B cell (primary cell): Measurements from ENCODE around the gene LRIF1. TPM values are rescaled to one million over a fixed set of nuclear protein-coding genes. Genes with fewer than 3 reads are reported as not detected.

Experiments
- ATAC-seq: fragments of 200-7000 bp; cut with Tn5 transposase; one replicate; pipeline ENCODE4 v1.10.0; 2021; ENCODE audit warnings: low read depth, mild to moderate bottlenecking, moderate number of reproducible peaks, moderate library complexity
- CTCF ChIA-PET: fragments of 350-600 bp; sonication (Branson Sonifier 250); formaldehyde crosslinking; loops from one replicate; lab custom pipeline; 2021; ENCODE audit warnings: antibody characterized with exemption, inconsistent platforms; lab: Charles Lee
- POLR2A ChIA-PET: fragments of 350-600 bp; sonication (Branson Sonifier 250); formaldehyde crosslinking; loops from one replicate; lab custom pipeline; 2021; ENCODE audit warnings: antibody characterized with exemption; lab: Charles Lee
- DNase-seq: peaks from one replicate; pipeline ENCODE4 v3.0.0; 2013
- H2AFZ ChIP-seq: 2 replicates; pipeline ENCODE4 v1.6.1; 2012; ENCODE audit warnings: mild to moderate bottlenecking, low read depth, low read length; ENCODE audit not compliant: insufficient read depth, poor library complexity, severe bottlenecking
- H3K27ac ChIP-seq, 2 donors: 1 replicate in 1 of 2; 2 replicates in 1 of 2; pipeline ENCODE4 v1.5.1; 2012 to 2013; ENCODE audit warnings: low read length in 2 of 2, mild to moderate bottlenecking in 2 of 2, moderate library complexity in 1 of 2
- H3K27me3 ChIP-seq, 4 experiments: fragments of 200-600 bp in 1 of 4; sonication (generic) in 1 of 4; replicated peaks in 1 of 4; 1 replicate in 2 of 4; 2 replicates in 2 of 4; pipeline versions ENCODE4 v1.6.1 to v1.7.0; 2013 to 2016; ENCODE audit warnings: low read length in 3 of 4, mild to moderate bottlenecking in 2 of 4, mixed read lengths in 1 of 4, moderate library complexity in 1 of 4; ENCODE audit not compliant: insufficient read depth in 4 of 4, control insufficient read depth in 3 of 4; ENCODE audit errors: control extremely low read depth in 1 of 4
- H3K36me3 ChIP-seq, 2 experiments: replicated peaks in 1 of 2; 1 replicate in 1 of 2; 2 replicates in 1 of 2; pipeline versions ENCODE4 v1.6.1 to v1.7.1; 2013; ENCODE audit warnings: low read length in 1 of 2; ENCODE audit not compliant: insufficient read depth in 2 of 2, control insufficient read depth in 1 of 2; ENCODE audit errors: control extremely low read depth in 1 of 2, extremely low read depth in 1 of 2
- H3K4me1 ChIP-seq, 2 donors: fragments of 200-600 bp in 1 of 2; sonication (generic) in 1 of 2; 1 replicate in 1 of 2; 2 replicates in 1 of 2; pipeline versions ENCODE4 v1.5.1 to v1.6.1; 2013 to 2017; ENCODE audit warnings: low read length in 2 of 2; ENCODE audit not compliant: control insufficient read depth in 2 of 2, insufficient read depth in 2 of 2
- H3K4me2 ChIP-seq: replicated peaks from 2 replicates; pipeline ENCODE3; 2012; ENCODE audit warnings: mild to moderate bottlenecking, low read depth, low read length; ENCODE audit not compliant: poor library complexity, severe bottlenecking
- H3K4me3 ChIP-seq, 5 experiments: fragments of 200-600 bp in 1 of 5; sonication (generic) in 1 of 5; 1 replicate in 3 of 5; 2 replicates in 2 of 5; pipeline versions ENCODE4 v1.5.1 to v1.7.0; 2011 to 2016; ENCODE audit warnings: low read length in 4 of 5, mild to moderate bottlenecking in 4 of 5, low read depth in 2 of 5, control low read depth in 1 of 5, moderate library complexity in 1 of 5; ENCODE audit not compliant: insufficient read depth in 1 of 5; ENCODE audit errors: control extremely low read depth in 1 of 5, extremely low read depth in 1 of 5
- H3K79me2 ChIP-seq: fragments of 200-600 bp; sonication (generic); one replicate; pipeline ENCODE4 v1.6.0; 2016; ENCODE audit warnings: low read length; ENCODE audit not compliant: control insufficient read depth, insufficient read depth
- H3K9ac ChIP-seq: fragments of 200-600 bp; sonication (generic); 2 replicates; pipeline ENCODE4 v1.6.1; 2017; ENCODE audit warnings: mild to moderate bottlenecking, low read length, moderate library complexity
- H3K9me3 ChIP-seq, 3 donors: one replicate each; pipeline versions ENCODE4 v1.6.1 to v1.7.1; 2013; ENCODE audit warnings: low read length in 2 of 3; ENCODE audit not compliant: control insufficient read depth in 2 of 3, insufficient read depth in 1 of 3; ENCODE audit errors: control extremely low read depth in 1 of 3
- H4K20me1 ChIP-seq: 2 replicates; pipeline ENCODE4 v1.6.0; 2012; ENCODE audit warnings: mild to moderate bottlenecking, low read length; ENCODE audit not compliant: insufficient read depth, control insufficient read depth, poor library complexity, severe bottlenecking
- H3K27ac Mint-ChIP-seq: one replicate; pipeline ENCODE4 v1.8.0; 2021; ENCODE audit warnings: mixed read lengths
- H3K27me3 Mint-ChIP-seq: one replicate; pipeline ENCODE4 v1.8.0; 2021; ENCODE audit warnings: mixed read lengths
- H3K4me1 Mint-ChIP-seq: one replicate; pipeline ENCODE4 v1.8.0; 2021; ENCODE audit warnings: mixed read lengths
- H3K4me3 Mint-ChIP-seq: one replicate; pipeline ENCODE4 v1.8.0; 2021; ENCODE audit warnings: mixed read lengths
- H3K9me3 Mint-ChIP-seq: one replicate; pipeline ENCODE4 v1.8.0; 2022; ENCODE audit warnings: mixed read lengths; ENCODE audit not compliant: insufficient read depth
- EZH2 ChIP-seq: IDR thresholded peaks from 2 replicates; pipeline ENCODE4 v1.6.1; 2012; ENCODE audit warnings: borderline replicate concordance, low read depth, mild to moderate bottlenecking, moderate library complexity, low read length; ENCODE audit not compliant: insufficient read depth, poor library complexity, severe bottlenecking
- WGBS: methylation state at CpG from one replicate; pipeline ENCODE4 v1.1.5; 2013; ENCODE audit warnings: missing lambda C conversion rate; ENCODE audit not compliant: insufficient coverage; 5-methylcytosine and 5-hydroxymethylcytosine counted together
- intact Hi-C: fragments of 100-400 bp; cut with micrococcal nuclease; formaldehyde crosslinking; loops from one replicate; pipeline ENCODE4 v1.10.0; 2022
- polyA minus RNA-seq: library from RNA; depleted of rRNA, polyadenylated mRNA; stranded (reverse); fragments of >200 nt; gene quantifications from 2 replicates; pipeline ENCODE4 v1.2.3, GENCODE V29; 2012
- polyA plus RNA-seq: library from polyadenylated mRNA; depleted of rRNA; stranded (reverse); fragments of >200 nt; gene quantifications from 2 replicates; pipeline ENCODE4 v1.2.3, GENCODE V29; 2012
- total RNA-seq, 2 donors: library from RNA; stranded (reverse); fragments of 120-200 nt in 1 of 2; gene quantifications; 1 replicate in 1 of 2; 2 replicates in 1 of 2; pipeline versions ENCODE4 v1.2.3 to v1.2.4, GENCODE V29; 2013 to 2022
- TF ChIP-seq, protein P1 (sequence below): fragments of 200-600 bp; IDR thresholded peaks from one replicate; pipeline ENCODE4 v1.8.0; 2022; ENCODE audit warnings: antibody characterized with exemption, mild to moderate bottlenecking

Gene LRIF1, protein sequence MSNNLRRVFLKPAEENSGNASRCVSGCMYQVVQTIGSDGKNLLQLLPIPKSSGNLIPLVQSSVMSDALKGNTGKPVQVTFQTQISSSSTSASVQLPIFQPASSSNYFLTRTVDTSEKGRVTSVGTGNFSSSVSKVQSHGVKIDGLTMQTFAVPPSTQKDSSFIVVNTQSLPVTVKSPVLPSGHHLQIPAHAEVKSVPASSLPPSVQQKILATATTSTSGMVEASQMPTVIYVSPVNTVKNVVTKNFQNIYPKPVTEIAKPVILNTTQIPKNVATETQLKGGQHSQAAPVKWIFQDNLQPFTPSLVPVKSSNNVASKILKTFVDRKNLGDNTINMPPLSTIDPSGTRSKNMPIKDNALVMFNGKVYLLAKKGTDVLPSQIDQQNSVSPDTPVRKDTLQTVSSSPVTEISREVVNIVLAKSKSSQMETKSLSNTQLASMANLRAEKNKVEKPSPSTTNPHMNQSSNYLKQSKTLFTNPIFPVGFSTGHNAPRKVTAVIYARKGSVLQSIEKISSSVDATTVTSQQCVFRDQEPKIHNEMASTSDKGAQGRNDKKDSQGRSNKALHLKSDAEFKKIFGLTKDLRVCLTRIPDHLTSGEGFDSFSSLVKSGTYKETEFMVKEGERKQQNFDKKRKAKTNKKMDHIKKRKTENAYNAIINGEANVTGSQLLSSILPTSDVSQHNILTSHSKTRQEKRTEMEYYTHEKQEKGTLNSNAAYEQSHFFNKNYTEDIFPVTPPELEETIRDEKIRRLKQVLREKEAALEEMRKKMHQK
- total RNA-seq (22.6 and 26.5 TPM in 2 replicates), polyA plus RNA-seq (5.3 and 5.7 TPM in 2 replicates), polyA minus RNA-seq (11.7 and 17.6 TPM in 2 replicates)
- total RNA-seq (2013): 25.5 TPM

- H3K9me3 ChIP-seq: peaks cover 17 to 53% (median 39%) of the 10 kb centered on the region in 3 donors
Measured at GRCh38 chr1:110963691-110964454, at the start of gene LRIF1. TSS of gene LRIF1 (minus strand) at chr1:110963922. CDS start at chr1:110963688, 234 bp downstream.

More at GRCh38 chr1:110963691-110964454, at the start of gene LRIF1:
- Histone ChIP-seq H3K4me3 (peak within 1 kb of the TSS; percentile 62 to 98 (median 82)), H3K9ac (peak within 1 kb of the TSS; percentile 80), H3K27ac (peak within 1 kb of the TSS; percentile 95 to 98), H3K4me2 (peak within 1 kb of the TSS; percentile 81), H3K36me3 (peaks cover 0 to 5% of the 10 kb centered on the region in 2 experiments), H3K27me3 (peaks cover 0 to 14% (median 7%) of the 10 kb centered on the region in 4 experiments), H4K20me1 (peaks cover 12% of the 10 kb centered on the region), H3K4me1 (peaks cover 20 to 21% of the 10 kb centered on the region in 2 donors), H2AFZ (peak within 1 kb of the TSS; percentile 91), H3K79me2 (peaks cover 19% of the 10 kb centered on the region)
- Mint-ChIP-seq H3K4me3 (peak within 1 kb of the TSS; percentile 83), H3K9me3 (peaks cover 23% of the 10 kb centered on the region), H3K4me1 (peaks cover 30% of the 10 kb centered on the region), H3K27me3 (peaks cover 10% of the 10 kb centered on the region), H3K27ac (peak within 1 kb of the TSS; percentile 88)
- POLR2A ChIA-PET: interaction anchor here (0.6 to 1.5 kb wide), 10 partner anchors 84 to 1503 kb away, joined by 3 to 9 read pairs (median 4); partner anchors contain the start of genes CD53, CEPT1 and DRAM2
- ATAC-seq (peak; percentile 96), DNase-seq (peak; percentile 100)
- CTCF ChIA-PET: interaction anchor here (0.8 to 2.8 kb wide), 12 partner anchors 15 to 344 kb away, joined by 3 to 20 read pairs (median 4); partner anchors contain the start of genes CD53, CEPT1 and DRAM2
- TF ChIP-seq EZH2: no peak
- TF ChIP-seq, protein P1, sequence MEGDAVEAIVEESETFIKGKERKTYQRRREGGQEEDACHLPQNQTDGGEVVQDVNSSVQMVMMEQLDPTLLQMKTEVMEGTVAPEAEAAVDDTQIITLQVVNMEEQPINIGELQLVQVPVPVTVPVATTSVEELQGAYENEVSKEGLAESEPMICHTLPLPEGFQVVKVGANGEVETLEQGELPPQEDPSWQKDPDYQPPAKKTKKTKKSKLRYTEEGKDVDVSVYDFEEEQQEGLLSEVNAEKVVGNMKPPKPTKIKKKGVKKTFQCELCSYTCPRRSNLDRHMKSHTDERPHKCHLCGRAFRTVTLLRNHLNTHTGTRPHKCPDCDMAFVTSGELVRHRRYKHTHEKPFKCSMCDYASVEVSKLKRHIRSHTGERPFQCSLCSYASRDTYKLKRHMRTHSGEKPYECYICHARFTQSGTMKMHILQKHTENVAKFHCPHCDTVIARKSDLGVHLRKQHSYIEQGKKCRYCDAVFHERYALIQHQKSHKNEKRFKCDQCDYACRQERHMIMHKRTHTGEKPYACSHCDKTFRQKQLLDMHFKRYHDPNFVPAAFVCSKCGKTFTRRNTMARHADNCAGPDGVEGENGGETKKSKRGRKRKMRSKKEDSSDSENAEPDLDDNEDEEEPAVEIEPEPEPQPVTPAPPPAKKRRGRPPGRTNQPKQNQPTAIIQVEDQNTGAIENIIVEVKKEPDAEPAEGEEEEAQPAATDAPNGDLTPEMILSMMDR: peak; percentile 60
- WGBS: under 1% methylated on average over 54 of the region's 54 CpGs
- intact Hi-C loops: loop anchor here (1.0 to 5.0 kb wide), 10 partner anchors 91 to 932 kb away; partner anchors contain the start of genes C1orf162, CD53, DENND2D and RBM15
